Stimulated activated CD8-positive, alpha-beta memory T cell treated with anti-CD3 and anti-CD28 coated beads, Interleukin-7, amount 100 ng/mL, for 4 hours (primary cell): Measurements from ENCODE around the gene BIN2.
A peak's percentile ranks its signal among the peaks of the same experiment; 100 is the strongest.
"Not testable (repeated sequence)": the region's sequence is repeated elsewhere in the genome, so short reads cannot be mapped to it uniquely, and the experiment has no call there.

Experiments
- DNase-seq, 2 donors: peaks; one replicate each; pipeline ENCODE4 v3.0.0-alpha.2; 2020; ENCODE audit warnings: low read depth in 2 of 2

BIN2 gene

GRCh38 chr12:51311389-51311788 lies 12.6 kb downstream of the BIN2 start:
- DNase-seq = no peak

GRCh38 chr12:51307655-51308593 lies 16.1 kb downstream of the BIN2 start:
- DNase-seq = no peak

GRCh38 chr12:51306507-51306906 lies 17.5 kb downstream of the BIN2 start:
- no peak for DNase-seq

- DNase-seq = not testable (repeated sequence)
Observed at GRCh38 chr12:51300768-51301167, 23.2 kb downstream of the BIN2 start.

GRCh38 chr12:51295651-51296050 lies 28.3 kb downstream of the BIN2 start:
- no peak for DNase-seq

GRCh38 chr12:51294097-51294496 lies 29.9 kb downstream of the BIN2 start:
- DNase-seq = not testable (repeated sequence)

GRCh38 chr12:51293696-51294095 lies 30.3 kb downstream of the BIN2 start:
- DNase-seq = no peak

GRCh38 chr12:51291603-51292513 lies 32.1 kb downstream of the BIN2 start:
- DNase-seq = not testable (repeated sequence)

GRCh38 chr12:51285843-51286242 lies 38.1 kb downstream of the BIN2 start:
- no peak for DNase-seq

GRCh38 chr12:51281202-51281924 lies 42.6 kb downstream of the BIN2 start:
- DNase-seq = no peak

GRCh38 chr12:51275088-51275487 lies 48.9 kb downstream of the BIN2 start:
- no peak for DNase-seq

- not testable (repeated sequence) for DNase-seq
Observed at GRCh38 chr12:51272810-51273209, 51.2 kb downstream of the BIN2 start.

GRCh38 chr12:51270951-51271518 lies 52.9 kb downstream of the BIN2 start:
- DNase-seq = no peak

- DNase-seq = peak; percentile 15 to 46
Observed at GRCh38 chr12:51270067-51270950, 53.7 kb downstream of the BIN2 start, which contains the start of gene SMAGP. Gene SMAGP (minus strand): TSS chr12:51270415. CDS start chr12:51269278, 1,137 bp downstream.

GRCh38 chr12:51269174-51270066 lies 54.6 kb downstream of the BIN2 start:
- DNase-seq = peak; percentile 17 to 43

GRCh38 chr12:51265024-51265423 lies 59.0 kb downstream of the BIN2 start:
- no peak for DNase-seq

GRCh38 chr12:51264297-51264696 lies 59.7 kb downstream of the BIN2 start:
- DNase-seq = no peak

- DNase-seq = no peak
Observed at GRCh38 chr12:51263341-51263740, 60.6 kb downstream of the BIN2 start.

GRCh38 chr12:51262758-51263177 lies 61.2 kb downstream of the BIN2 start:
- DNase-seq = no peak
